ENCODE data around the gene RALGPS1. TPM values are rescaled to one million over a fixed set of nuclear protein-coding genes. Genes with fewer than 3 reads are reported as not detected.

Gene RALGPS1
- total and polyA plus RNA-seq, 2 of the 13 experiments (the other 11 are each of a cell fraction or from before 2014, with no cell fraction given) = 3.7 to 6.5 TPM

DNA sequence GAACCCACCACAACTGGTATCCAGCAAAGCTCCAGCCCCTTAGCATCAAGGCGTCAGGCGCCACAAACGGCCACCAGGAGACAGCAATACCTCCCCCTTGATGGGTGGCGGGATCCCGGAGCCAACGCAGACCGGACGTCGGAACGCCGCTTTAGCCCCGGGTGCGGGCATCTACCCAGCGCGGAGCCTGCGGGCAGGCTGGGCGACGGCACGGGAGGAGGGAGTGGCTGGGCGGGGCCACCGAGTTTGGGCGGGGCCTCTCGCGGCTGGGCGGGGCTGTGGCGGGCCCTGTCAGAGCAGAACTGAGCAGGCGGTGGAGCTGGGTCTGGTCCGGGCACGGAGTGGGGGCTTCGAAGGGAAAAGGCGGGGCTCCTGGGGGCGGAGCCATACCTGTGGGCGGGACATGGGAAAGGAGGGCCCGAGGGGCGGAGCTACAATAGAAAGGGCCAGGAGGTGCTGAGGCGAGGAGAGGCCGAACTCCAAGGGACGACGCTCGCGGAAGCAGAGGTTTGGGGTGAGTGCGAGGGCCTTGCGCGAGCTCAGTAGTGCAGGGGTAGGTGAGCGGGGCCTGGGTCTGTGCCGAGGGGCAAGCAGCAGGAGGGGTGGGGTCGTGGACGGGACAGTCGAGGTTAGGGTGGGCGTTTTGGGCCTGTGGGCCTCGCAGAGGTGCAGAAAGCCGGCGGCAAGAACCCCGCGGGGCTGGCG is 309.7 kb downstream of the RALGPS1 start (continued):
- peak; percentile 43; the same call in 1 of the 2 replicates for TF ChIP-seq ZNF558 (CRISPR knock-in tag; IDR thresholded peaks at IDR 0.05; ENCODE audit: borderline replicate concordance)
- TF ChIP-seq E2F1 (CRISPR knock-in tag; IDR thresholded peaks at IDR 0.05) = no peak
- no peak for TF ChIP-seq ZNF224 (CRISPR knock-in tag; IDR thresholded peaks at IDR 0.05)
- 0 out of 2 replicates have a peak, but pooled peaks have one; percentile 20 for TF ChIP-seq MXD1 (CRISPR knock-in tag; IDR thresholded peaks at IDR 0.05)
- TF ChIP-seq GTF3A (CRISPR knock-in tag; conservative IDR thresholded peaks at IDR 0.05) = no peak
- TF ChIP-seq ZNF3 (CRISPR knock-in tag; IDR thresholded peaks at IDR 0.05) = no peak
- TF ChIP-seq, protein P1, sequence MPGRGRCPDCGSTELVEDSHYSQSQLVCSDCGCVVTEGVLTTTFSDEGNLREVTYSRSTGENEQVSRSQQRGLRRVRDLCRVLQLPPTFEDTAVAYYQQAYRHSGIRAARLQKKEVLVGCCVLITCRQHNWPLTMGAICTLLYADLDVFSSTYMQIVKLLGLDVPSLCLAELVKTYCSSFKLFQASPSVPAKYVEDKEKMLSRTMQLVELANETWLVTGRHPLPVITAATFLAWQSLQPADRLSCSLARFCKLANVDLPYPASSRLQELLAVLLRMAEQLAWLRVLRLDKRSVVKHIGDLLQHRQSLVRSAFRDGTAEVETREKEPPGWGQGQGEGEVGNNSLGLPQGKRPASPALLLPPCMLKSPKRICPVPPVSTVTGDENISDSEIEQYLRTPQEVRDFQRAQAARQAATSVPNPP (CRISPR knock-in tag; IDR thresholded peaks at IDR 0.05) = no peak
- TF ChIP-seq ZNF772 (CRISPR knock-in tag; IDR thresholded peaks at IDR 0.05) = peak; percentile 47; the same call in 1 of the 2 replicates
- TF ChIP-seq, protein P2, sequence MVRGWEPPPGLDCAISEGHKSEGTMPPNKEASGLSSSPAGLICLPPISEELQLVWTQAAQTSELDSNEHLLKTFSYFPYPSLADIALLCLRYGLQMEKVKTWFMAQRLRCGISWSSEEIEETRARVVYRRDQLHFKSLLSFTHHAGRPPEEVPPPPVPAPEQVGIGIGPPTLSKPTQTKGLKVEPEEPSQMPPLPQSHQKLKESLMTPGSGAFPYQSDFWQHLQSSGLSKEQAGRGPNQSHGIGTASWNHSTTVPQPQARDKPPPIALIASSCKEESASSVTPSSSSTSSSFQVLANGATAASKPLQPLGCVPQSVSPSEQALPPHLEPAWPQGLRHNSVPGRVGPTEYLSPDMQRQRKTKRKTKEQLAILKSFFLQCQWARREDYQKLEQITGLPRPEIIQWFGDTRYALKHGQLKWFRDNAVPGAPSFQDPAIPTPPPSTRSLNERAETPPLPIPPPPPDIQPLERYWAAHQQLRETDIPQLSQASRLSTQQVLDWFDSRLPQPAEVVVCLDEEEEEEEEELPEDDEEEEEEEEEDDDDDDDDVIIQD (CRISPR knock-in tag; IDR thresholded peaks at IDR 0.05; ENCODE audit: low read depth) = 0 out of 2 replicates have a peak, but pooled peaks have one; percentile 20
- TF ChIP-seq, protein P3, sequence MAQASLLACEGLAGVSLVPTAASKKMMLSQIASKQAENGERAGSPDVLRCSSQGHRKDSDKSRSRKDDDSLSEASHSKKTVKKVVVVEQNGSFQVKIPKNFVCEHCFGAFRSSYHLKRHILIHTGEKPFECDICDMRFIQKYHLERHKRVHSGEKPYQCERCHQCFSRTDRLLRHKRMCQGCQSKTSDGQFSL (CRISPR knock-in tag; IDR thresholded peaks at IDR 0.05) = no peak
- no peak; the same call in 1 of the 2 replicates for TF ChIP-seq GMEB1 (CRISPR knock-in tag; IDR thresholded peaks at IDR 0.05; ENCODE audit: borderline replicate concordance)
- TF ChIP-seq ZBTB44 (CRISPR knock-in tag; IDR thresholded peaks at IDR 0.05) = no peak
- no peak for TF ChIP-seq ZSCAN12 (CRISPR knock-in tag; IDR thresholded peaks at IDR 0.05)
- TF ChIP-seq PTBP1 (IDR thresholded peaks at IDR 0.05; ENCODE audit: low read depth, low read length, poor library complexity, severe bottlenecking) = no peak
- TF ChIP-seq ZMYM4 (CRISPR knock-in tag; IDR thresholded peaks at IDR 0.05) = peak; percentile 42; the same call in 1 of the 2 replicates
- TF ChIP-seq, protein P4, sequence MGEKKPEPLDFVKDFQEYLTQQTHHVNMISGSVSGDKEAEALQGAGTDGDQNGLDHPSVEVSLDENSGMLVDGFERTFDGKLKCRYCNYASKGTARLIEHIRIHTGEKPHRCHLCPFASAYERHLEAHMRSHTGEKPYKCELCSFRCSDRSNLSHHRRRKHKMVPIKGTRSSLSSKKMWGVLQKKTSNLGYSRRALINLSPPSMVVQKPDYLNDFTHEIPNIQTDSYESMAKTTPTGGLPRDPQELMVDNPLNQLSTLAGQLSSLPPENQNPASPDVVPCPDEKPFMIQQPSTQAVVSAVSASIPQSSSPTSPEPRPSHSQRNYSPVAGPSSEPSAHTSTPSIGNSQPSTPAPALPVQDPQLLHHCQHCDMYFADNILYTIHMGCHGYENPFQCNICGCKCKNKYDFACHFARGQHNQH (CRISPR knock-in tag; IDR thresholded peaks at IDR 0.05) = peak; percentile 24; the same call in 1 of the 2 replicates
- TF ChIP-seq, protein P5, sequence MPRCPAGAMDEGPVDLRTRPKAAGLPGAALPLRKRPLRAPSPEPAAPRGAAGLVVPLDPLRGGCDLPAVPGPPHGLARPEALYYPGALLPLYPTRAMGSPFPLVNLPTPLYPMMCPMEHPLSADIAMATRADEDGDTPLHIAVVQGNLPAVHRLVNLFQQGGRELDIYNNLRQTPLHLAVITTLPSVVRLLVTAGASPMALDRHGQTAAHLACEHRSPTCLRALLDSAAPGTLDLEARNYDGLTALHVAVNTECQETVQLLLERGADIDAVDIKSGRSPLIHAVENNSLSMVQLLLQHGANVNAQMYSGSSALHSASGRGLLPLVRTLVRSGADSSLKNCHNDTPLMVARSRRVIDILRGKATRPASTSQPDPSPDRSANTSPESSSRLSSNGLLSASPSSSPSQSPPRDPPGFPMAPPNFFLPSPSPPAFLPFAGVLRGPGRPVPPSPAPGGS (CRISPR knock-in tag; IDR thresholded peaks at IDR 0.05) = 0 out of 2 replicates have a peak, but pooled peaks have one; percentile 22

Data from HepG2 (cell line).